ENCODE data around the gene RPL29. TPM values are rescaled to one million over a fixed set of nuclear protein-coding genes. Genes with fewer than 3 reads are reported as not detected.
"Not testable (repeated sequence)": the region's sequence is repeated elsewhere in the genome, so short reads cannot be mapped to it uniquely, and the experiment has no call there.

The RPL29 gene
- polyA plus RNA-seq: 2,526 TPM
- long read RNA-seq, donor 1, transcript RPL29-201 (4 exons, 723 nt): major isoform, 594 of 746 reads
- long read RNA-seq, donor 1, partial matches to known transcripts: 89 of 746 reads
- long read RNA-seq, donor 1, other reads (novel, unspliced or antisense): 58 of 746 reads
- long read RNA-seq, donor 2, transcript RPL29-201 (4 exons, 723 nt): major isoform, 1,120 of 1,514 reads
- long read RNA-seq, donor 2, partial matches to known transcripts: 171 of 1,514 reads
- long read RNA-seq, donor 2, other reads (novel, unspliced or antisense): 217 of 1,514 reads
- long read RNA-seq, donor 3: 0 reads
- long read RNA-seq, donor 4, transcript RPL29-201 (4 exons, 723 nt): major isoform, 134 of 169 reads
- long read RNA-seq, donor 4, partial matches to known transcripts: 27 of 169 reads
- long read RNA-seq, donor 4, other reads (novel, unspliced or antisense): 7 of 169 reads
- long read RNA-seq, donor 5, transcript RPL29-201 (4 exons, 723 nt): major isoform, 419 of 550 reads
- long read RNA-seq, donor 5, partial matches to known transcripts: 74 of 550 reads
- long read RNA-seq, donor 5, other reads (novel, unspliced or antisense): 56 of 550 reads
- long read RNA-seq, donor 6, transcript RPL29-201 (4 exons, 723 nt): major isoform, 797 of 1,155 reads
- long read RNA-seq, donor 6, partial matches to known transcripts: 266 of 1,155 reads
- long read RNA-seq, donor 6, other reads (novel, unspliced or antisense): 85 of 1,155 reads
- long read RNA-seq, donor 7, transcript RPL29-201 (4 exons, 723 nt): major isoform, 344 of 437 reads
- long read RNA-seq, donor 7, partial matches to known transcripts: 45 of 437 reads
- long read RNA-seq, donor 7, other reads (novel, unspliced or antisense): 43 of 437 reads
- long read RNA-seq, donor 8, transcript RPL29-206 (3 exons, 880 nt): minor isoform, 6 of 1,896 reads
- long read RNA-seq, donor 8, transcript RPL29-201 (4 exons, 723 nt): major isoform, 1,355 of 1,896 reads
- long read RNA-seq, donor 8, partial matches to known transcripts: 341 of 1,896 reads
- long read RNA-seq, donor 8, other reads (novel, unspliced or antisense): 191 of 1,896 reads
- long read RNA-seq, donor 9, transcript RPL29-201 (4 exons, 723 nt): major isoform, 1,062 of 1,352 reads
- long read RNA-seq, donor 9, partial matches to known transcripts: 180 of 1,352 reads
- long read RNA-seq, donor 9, other reads (novel, unspliced or antisense): 100 of 1,352 reads
- long read RNA-seq, donor 10, transcript RPL29-201 (4 exons, 723 nt): major isoform, 960 of 1,228 reads
- long read RNA-seq, donor 10, transcript RPL29-206 (3 exons, 880 nt): minor isoform, 11 of 1,228 reads
- long read RNA-seq, donor 10, partial matches to known transcripts: 150 of 1,228 reads
- long read RNA-seq, donor 10, other reads (novel, unspliced or antisense): 101 of 1,228 reads
- long read RNA-seq, donor 11, transcript RPL29-201 (4 exons, 723 nt): major isoform, 545 of 776 reads
- long read RNA-seq, donor 11, partial matches to known transcripts: 173 of 776 reads
- long read RNA-seq, donor 11, other reads (novel, unspliced or antisense): 57 of 776 reads

GRCh38 chr3:51995346-51996163, at the start of gene RPL29:
TSS of gene RPL29 (minus strand) at chr3:51995895. CDS start at chr3:51995461, 434 bp downstream.
- peaks cover 10% of the 10 kb centered on the region for H3K4me1 ChIP-seq (ENCODE audit: control insufficient read depth, insufficient read depth, low read length)
- no peaks in the 10 kb centered on the region for H3K27me3 ChIP-seq (ENCODE audit: control insufficient read depth, insufficient read depth, low read length)
- peaks cover 34% of the 10 kb centered on the region for H3K36me3 ChIP-seq (ENCODE audit: control insufficient read depth, insufficient read depth, low read length)
- DNase-seq: peak; percentile 95 to 97
- peak within 1 kb of the TSS; percentile 70 for H3K4me3 ChIP-seq (ENCODE audit: low read length)
- WGBS (ENCODE audit: insufficient coverage, low lambda C conversion rate): no CpG with 5 or more reads among the region's 40 CpGs
- H3K27ac ChIP-seq (ENCODE audit: low read length): peak within 1 kb of the TSS; percentile 63
- no peaks in the 10 kb centered on the region for H3K9me3 ChIP-seq (ENCODE audit: control insufficient read depth, low read depth, low read length)

GRCh38 chr3:52044869-52045619, 49.3 kb upstream of the RPL29 start:
- Histone ChIP-seq H3K4me3 (ENCODE audit: low read length) (no peak overlapping the region), H3K36me3 (ENCODE audit: control insufficient read depth, insufficient read depth, low read length) (peaks cover 11% of the 10 kb centered on the region), H3K9me3 (ENCODE audit: control insufficient read depth, low read depth, low read length) (no peaks in the 10 kb centered on the region), H3K27ac (ENCODE audit: low read length) (no peak overlapping the region), H3K27me3 (ENCODE audit: control insufficient read depth, insufficient read depth, low read length) (peaks cover 4% of the 10 kb centered on the region), H3K4me1 (ENCODE audit: control insufficient read depth, insufficient read depth, low read length) (no peaks in the 10 kb centered on the region)
- no CpG with 5 or more reads among the region's 18 CpGs for WGBS (ENCODE audit: insufficient coverage, low lambda C conversion rate)
- no peak for DNase-seq

GRCh38 chr3:52043750-52044149, 48.1 kb upstream of the RPL29 start:
- no peaks in the 10 kb centered on the region for H3K9me3 ChIP-seq (ENCODE audit: control insufficient read depth, low read depth, low read length)
- no peak overlapping the region for H3K4me3 ChIP-seq (ENCODE audit: low read length)
- peaks cover 13% of the 10 kb centered on the region for H3K27me3 ChIP-seq (ENCODE audit: control insufficient read depth, insufficient read depth, low read length)
- no peaks in the 10 kb centered on the region for H3K36me3 ChIP-seq (ENCODE audit: control insufficient read depth, insufficient read depth, low read length)
- no peaks in the 10 kb centered on the region for H3K4me1 ChIP-seq (ENCODE audit: control insufficient read depth, insufficient read depth, low read length)
- no CpG with 5 or more reads among the region's 6 CpGs for WGBS (ENCODE audit: insufficient coverage, low lambda C conversion rate)
- no peak for DNase-seq
- no peak overlapping the region for H3K27ac ChIP-seq (ENCODE audit: low read length)

- H3K4me3 ChIP-seq (ENCODE audit: low read length); H3K9me3 ChIP-seq (ENCODE audit: control insufficient read depth, low read depth, low read length); DNase-seq; H3K4me1 ChIP-seq (ENCODE audit: control insufficient read depth, insufficient read depth, low read length); H3K27ac ChIP-seq (ENCODE audit: low read length); H3K36me3 ChIP-seq (ENCODE audit: control insufficient read depth, insufficient read depth, low read length): not testable (repeated sequence)
- 100% methylated on average over 1 of the region's 1 CpG for WGBS (ENCODE audit: insufficient coverage, low lambda C conversion rate)
- H3K27me3 ChIP-seq (ENCODE audit: control insufficient read depth, insufficient read depth, low read length): peaks cover 13% of the 10 kb centered on the region
These were observed 47.3 kb upstream of the RPL29 start for GRCh38 chr3:52043039-52043438.

GRCh38 chr3:52041118-52041731, 45.5 kb upstream of the RPL29 start:
- no peaks in the 10 kb centered on the region for H3K4me1 ChIP-seq (ENCODE audit: control insufficient read depth, insufficient read depth, low read length)
- no peaks in the 10 kb centered on the region for H3K9me3 ChIP-seq (ENCODE audit: control insufficient read depth, low read depth, low read length)
- H3K36me3 ChIP-seq (ENCODE audit: control insufficient read depth, insufficient read depth, low read length): no peaks in the 10 kb centered on the region
- no peak overlapping the region for H3K27ac ChIP-seq (ENCODE audit: low read length)
- no CpG with 5 or more reads among the region's 10 CpGs for WGBS (ENCODE audit: insufficient coverage, low lambda C conversion rate)
- H3K4me3 ChIP-seq (ENCODE audit: low read length): no peak overlapping the region
- DNase-seq: peak in 1 of 2 donors; percentile 15
- peaks cover 13% of the 10 kb centered on the region for H3K27me3 ChIP-seq (ENCODE audit: control insufficient read depth, insufficient read depth, low read length)

- Histone ChIP-seq H3K27me3 (ENCODE audit: control insufficient read depth, insufficient read depth, low read length) (peaks cover 13% of the 10 kb centered on the region), H3K4me3 (ENCODE audit: low read length) (no peak overlapping the region), H3K36me3 (ENCODE audit: control insufficient read depth, insufficient read depth, low read length) (no peaks in the 10 kb centered on the region), H3K9me3 (ENCODE audit: control insufficient read depth, low read depth, low read length) (no peaks in the 10 kb centered on the region), H3K27ac (ENCODE audit: low read length) (no peak overlapping the region), H3K4me1 (ENCODE audit: control insufficient read depth, insufficient read depth, low read length) (no peaks in the 10 kb centered on the region)
- WGBS (ENCODE audit: insufficient coverage, low lambda C conversion rate): 100% methylated on average over 1 of the region's 8 CpGs
- DNase-seq: no peak
These were observed 44.9 kb upstream of the RPL29 start for GRCh38 chr3:52040600-52040999.

- WGBS (ENCODE audit: insufficient coverage, low lambda C conversion rate): no CpG with 5 or more reads among the region's 17 CpGs
- no peak overlapping the region for H3K4me3 ChIP-seq (ENCODE audit: low read length)
- peaks cover 13% of the 10 kb centered on the region for H3K27me3 ChIP-seq (ENCODE audit: control insufficient read depth, insufficient read depth, low read length)
- no peak overlapping the region for H3K27ac ChIP-seq (ENCODE audit: low read length)
- H3K9me3 ChIP-seq (ENCODE audit: control insufficient read depth, low read depth, low read length): no peaks in the 10 kb centered on the region
- H3K4me1 ChIP-seq (ENCODE audit: control insufficient read depth, insufficient read depth, low read length): peaks cover 2% of the 10 kb centered on the region
- H3K36me3 ChIP-seq (ENCODE audit: control insufficient read depth, insufficient read depth, low read length): no peaks in the 10 kb centered on the region
- peak in 1 of 2 donors; percentile 17 for DNase-seq
These were observed 44.2 kb upstream of the RPL29 start for GRCh38 chr3:52039846-52040245.

- Histone ChIP-seq H3K4me1 (ENCODE audit: control insufficient read depth, insufficient read depth, low read length) (peaks cover 6% of the 10 kb centered on the region), H3K9me3 (ENCODE audit: control insufficient read depth, low read depth, low read length) (no peaks in the 10 kb centered on the region), H3K36me3 (ENCODE audit: control insufficient read depth, insufficient read depth, low read length) (no peaks in the 10 kb centered on the region), H3K27ac (ENCODE audit: low read length) (no peak overlapping the region), H3K27me3 (ENCODE audit: control insufficient read depth, insufficient read depth, low read length) (peaks cover 13% of the 10 kb centered on the region), H3K4me3 (ENCODE audit: low read length) (no peak overlapping the region)
- WGBS (ENCODE audit: insufficient coverage, low lambda C conversion rate): no CpG with 5 or more reads among the region's 4 CpGs
- DNase-seq: no peak
These were observed 43.7 kb upstream of the RPL29 start for GRCh38 chr3:52039426-52039825.
